HG02763 (cell line): ENCODE measurements around the gene RPP25.

ENCODE experiments used
- ATAC-seq: cut with Tn5 transposase; IDR thresholded peaks from one replicate; pipeline ENCODE4 v1.9.1; 2021; ENCODE audit warnings: mild to moderate bottlenecking, moderate library complexity; ENCODE audit not compliant: unreplicated experiment

The RPP25 gene, protein sequence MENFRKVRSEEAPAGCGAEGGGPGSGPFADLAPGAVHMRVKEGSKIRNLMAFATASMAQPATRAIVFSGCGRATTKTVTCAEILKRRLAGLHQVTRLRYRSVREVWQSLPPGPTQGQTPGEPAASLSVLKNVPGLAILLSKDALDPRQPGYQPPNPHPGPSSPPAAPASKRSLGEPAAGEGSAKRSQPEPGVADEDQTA

DNA sequence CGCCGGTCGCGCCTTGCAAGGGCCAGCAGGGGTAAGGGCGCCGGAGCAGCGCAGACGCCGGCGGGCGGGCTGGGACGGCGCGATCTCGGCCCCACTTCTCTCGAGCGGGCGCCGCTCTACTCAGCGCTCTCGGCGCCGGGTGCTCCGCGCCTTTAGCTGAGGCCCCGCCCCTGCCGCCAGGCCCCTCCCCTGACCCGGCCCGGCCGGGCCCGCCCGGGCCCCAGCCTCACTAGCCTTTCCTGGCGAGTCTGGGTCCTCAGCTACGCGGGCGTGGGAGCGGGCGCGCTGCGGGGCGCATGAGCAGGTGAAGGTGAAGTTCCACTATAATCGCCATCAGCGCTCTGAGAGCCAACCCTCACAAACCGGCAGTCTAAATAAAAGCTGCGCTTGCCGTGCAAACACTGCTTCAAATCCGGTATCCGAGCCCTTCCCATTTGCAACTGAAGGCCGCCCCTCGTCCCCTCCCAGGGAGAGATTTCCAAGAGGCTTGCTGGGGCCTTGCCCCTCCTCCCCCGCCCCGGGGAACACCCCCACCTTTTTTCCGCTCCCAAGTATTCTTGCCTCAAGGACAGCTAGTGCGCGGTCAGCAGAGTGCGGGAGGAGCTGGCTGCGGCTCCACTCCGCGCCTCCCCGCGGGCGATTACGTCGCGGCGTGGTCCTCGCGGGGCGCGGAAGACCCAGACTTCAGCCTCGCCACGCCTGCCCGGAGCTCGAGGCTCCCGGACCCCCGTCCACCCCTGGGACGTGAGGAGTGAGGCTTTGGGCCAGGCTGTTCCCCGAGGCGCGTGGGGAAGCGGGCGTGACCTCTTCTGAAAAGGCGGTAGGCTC, at the start of gene RPP25:
Gene RPP25, minus strand, starts transcription at position 125 of the 828 bp plus-strand sequence. CDS start 189 bp downstream, outside the sequence.
- peak; percentile 73 for ATAC-seq

- no peak for ATAC-seq
These were observed 45.8 kb upstream of the RPP25 start for GRCh38 chr15:75002398-75002797.

- ATAC-seq: no peak
These were observed 44.7 kb upstream of the RPP25 start for GRCh38 chr15:75001310-75001709.

DNA sequence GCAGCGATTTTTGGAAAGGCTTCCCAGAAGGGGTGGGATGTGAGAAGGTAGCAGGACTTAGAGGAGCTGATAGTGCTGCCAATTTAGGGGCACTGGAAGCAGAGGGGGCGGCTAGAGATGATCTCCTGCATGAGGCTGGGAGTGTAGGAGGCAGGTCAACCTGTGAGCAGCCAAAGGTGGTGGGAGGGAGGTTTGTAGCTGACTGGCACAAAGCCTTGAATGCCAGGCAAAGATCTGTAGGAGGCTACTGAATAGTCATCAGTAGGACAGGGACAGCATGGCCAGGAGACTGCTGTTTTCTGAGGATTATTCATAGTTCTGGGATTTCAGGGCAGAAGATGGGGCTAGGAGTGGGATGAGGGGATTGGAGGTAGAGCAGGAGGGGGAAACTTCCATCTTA, 41.0 kb upstream of the RPP25 start:
- no peak for ATAC-seq

- ATAC-seq: no peak
These were observed 40.6 kb upstream of the RPP25 start for GRCh38 chr15:74997141-74997540.

DNA sequence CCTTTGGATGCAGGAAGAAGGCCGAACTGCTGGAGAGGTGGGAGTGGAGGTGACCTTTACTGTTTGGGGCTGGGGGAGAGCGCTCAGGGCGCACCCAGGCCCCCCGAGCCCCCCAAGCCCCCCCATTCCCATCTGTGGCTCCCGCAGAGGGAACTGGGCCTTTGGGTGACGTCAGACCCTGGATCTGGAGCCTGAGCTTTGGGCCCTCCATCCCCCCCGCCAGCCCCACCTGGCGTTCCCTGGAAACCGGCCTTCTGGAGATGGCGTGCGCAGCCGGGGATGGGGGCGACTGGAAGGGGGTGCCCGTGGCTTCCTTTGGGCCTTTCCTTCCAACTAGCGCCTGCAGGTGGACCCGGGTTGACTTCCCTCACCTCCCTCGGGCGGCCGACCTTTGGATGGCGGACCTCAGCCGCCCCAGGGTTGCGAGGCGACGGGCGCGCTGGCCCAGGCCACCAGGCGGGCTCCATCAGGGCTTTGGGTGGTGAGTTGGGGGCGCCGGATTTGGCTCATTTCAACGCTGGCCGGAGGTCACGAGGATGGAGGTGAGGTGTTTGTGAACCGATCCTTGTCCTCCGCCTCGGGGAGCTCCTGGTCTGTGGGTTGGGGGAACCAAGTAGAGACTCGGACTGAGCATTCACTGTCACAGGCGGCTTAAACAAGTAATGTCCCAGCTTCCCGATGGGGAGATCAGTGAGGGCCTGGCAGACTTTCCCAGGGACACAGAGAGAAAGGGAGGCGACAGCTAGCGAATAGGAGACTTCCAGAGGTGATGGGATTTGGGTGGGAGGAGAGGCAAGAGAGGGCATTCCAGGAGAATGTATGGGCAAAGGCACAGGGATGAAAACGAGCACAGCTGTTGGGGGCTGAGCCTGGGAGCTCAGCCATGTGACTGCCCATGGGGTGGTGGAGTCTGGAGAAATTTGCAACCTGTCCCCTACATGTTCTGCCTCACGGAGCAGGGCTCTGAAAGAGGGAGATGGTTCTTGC, 39.5 kb upstream of the RPP25 start:
- no peak for ATAC-seq

- peak; percentile 50 for ATAC-seq
These were observed 38.7 kb upstream of the RPP25 start, which contains the start of gene SCAMP5 for GRCh38 chr15:74995182-74995778. Gene SCAMP5 (plus strand): TSS chr15:74995563. CDS start chr15:75011840, 16,277 bp downstream.

GRCh38 chr15:74994685-74995084, 38.1 kb upstream of the RPP25 start:
- no peak for ATAC-seq

- ATAC-seq: no peak
These were observed 37.7 kb upstream of the RPP25 start for GRCh38 chr15:74994236-74994635.

DNA sequence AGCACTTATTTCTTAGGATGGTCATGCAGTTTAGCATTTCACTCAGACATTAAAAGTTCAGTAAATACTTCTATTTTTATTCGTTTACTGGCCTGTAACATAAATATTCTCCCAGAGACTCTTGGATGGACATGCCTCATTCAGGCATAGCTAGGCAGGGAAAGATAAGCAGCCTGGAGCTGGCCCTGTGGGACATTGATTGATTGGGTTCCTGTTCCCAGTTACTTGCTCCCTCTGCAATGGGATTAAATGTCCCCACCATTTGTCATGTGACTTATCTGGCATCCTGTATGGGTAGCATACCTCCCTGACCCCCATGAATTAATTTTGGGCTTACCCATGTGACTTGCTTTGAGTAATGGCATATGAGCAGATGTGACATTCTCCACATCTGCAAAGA, 36.0 kb upstream of the RPP25 start:
- ATAC-seq: no peak

GRCh38 chr15:74989527-74989926, 33.0 kb upstream of the RPP25 start:
- no peak for ATAC-seq

- ATAC-seq: no peak
These were observed 31.6 kb upstream of the RPP25 start for GRCh38 chr15:74988007-74988800.

GRCh38 chr15:74983725-74984231, 27.2 kb upstream of the RPP25 start:
- ATAC-seq: no peak

DNA sequence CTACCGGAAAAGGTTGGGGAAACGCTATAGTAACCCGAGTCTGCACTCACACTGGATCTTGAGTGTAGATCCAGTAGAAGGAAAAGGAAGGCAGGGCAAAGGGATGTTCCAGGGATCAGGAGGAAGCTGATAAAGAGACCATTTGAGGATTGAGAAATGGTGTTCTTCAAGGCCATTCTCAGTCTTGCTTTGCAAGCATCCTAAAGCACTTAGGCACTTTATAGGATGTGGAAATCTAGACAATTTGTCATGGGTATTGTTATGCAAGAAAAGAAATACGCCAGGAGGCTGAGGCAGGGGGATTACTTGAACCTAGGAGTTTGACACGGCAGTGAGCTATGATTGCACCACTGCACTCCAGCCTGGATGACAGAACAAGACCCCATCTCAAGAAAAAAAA, 25.6 kb upstream of the RPP25 start:
- ATAC-seq: no peak

DNA sequence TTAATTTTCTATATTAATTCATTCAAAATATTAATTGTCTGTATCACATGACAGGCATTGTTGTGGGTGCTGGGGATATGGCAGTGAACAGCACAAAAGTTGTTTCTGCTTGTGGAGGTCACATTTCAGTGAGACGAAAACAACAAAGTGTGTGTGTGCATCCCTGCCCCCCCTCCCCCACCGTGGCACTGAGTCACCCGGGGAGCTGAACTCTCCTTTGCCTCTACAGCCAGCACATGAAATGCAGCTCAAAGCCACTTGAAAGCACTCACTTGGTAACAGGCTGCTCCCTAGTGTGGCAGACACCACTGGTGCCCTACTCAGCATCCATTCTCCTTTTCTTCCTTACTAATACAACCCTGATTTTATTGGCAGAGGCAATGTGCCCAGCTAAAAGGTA, 21.9 kb upstream of the RPP25 start:
- no peak for ATAC-seq

DNA sequence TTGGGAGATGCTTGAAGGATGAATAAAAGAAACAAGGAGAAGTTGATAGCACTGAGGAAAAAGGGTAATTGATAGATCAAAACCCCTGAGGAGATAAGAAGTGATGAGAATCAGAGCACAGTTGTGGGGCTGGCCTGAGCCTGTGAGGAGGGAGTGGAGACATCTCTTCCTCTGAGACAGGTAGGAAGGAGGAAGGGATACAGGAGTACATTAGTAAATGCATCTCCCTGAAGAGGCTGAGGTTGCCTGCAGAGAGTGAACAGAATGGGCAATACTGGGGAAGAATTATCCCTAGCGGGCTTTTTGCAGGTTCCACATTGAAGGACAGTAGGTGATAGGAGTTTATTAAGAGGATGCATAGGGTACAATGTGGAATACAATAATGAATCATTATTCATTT, 21.5 kb upstream of the RPP25 start:
- ATAC-seq: no peak

GRCh38 chr15:74977599-74977998, 21.0 kb upstream of the RPP25 start:
- ATAC-seq: no peak

GRCh38 chr15:74976159-74976558, 19.6 kb upstream of the RPP25 start:
- ATAC-seq: no peak

- ATAC-seq: no peak
These were observed 11.1 kb upstream of the RPP25 start for GRCh38 chr15:74967670-74968069.

DNA sequence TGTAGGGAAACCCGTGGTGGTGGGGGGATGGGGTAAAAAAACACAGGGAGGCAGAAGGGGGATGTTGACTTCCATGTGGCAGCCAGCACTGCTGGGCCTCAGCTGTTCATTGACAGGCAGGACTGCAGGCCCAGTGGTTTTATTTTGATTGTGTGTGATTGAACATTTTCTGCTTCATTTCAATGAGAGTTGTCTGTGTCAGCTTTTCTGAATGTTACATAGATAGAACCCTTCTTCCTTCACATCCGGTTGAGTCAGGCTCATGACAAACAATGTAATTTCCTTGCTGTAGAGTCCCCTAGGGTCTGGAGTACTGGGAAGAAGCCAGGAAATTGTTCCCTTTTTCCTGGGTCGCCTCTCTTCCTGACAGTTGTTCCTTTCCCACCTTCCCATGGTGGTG, 8.2 kb upstream of the RPP25 start:
- ATAC-seq: no peak
